Osteocyte (in vitro differentiated cells): ENCODE measurements around the gene GUCY1A1. TPM values are rescaled to one million over a fixed set of nuclear protein-coding genes. Genes with fewer than 3 reads are reported as not detected.
A peak's percentile ranks its signal among the peaks of the same experiment; 100 is the strongest.

Experiments used
- DNase-seq: peaks from one replicate; pipeline ENCODE4 v3.0.0; 2021; ENCODE audit warnings: mixed read lengths; ENCODE audit not compliant: unreplicated experiment; ENCODE audit errors: extremely low spot score
- H3K27ac Mint-ChIP-seq: one replicate; pipeline ENCODE4 v1.8.0; 2021; ENCODE audit warnings: mild to moderate bottlenecking, mixed read lengths; ENCODE audit not compliant: unreplicated experiment
- H3K27me3 Mint-ChIP-seq: one replicate; pipeline ENCODE4 v1.8.0; 2021; ENCODE audit warnings: mixed read lengths; ENCODE audit not compliant: unreplicated experiment
- H3K36me3 Mint-ChIP-seq: one replicate; pipeline ENCODE4 v1.8.0; 2021; ENCODE audit warnings: mixed read lengths; ENCODE audit not compliant: unreplicated experiment
- H3K4me1 Mint-ChIP-seq: one replicate; pipeline ENCODE4 v1.8.0; 2021; ENCODE audit warnings: mixed read lengths; ENCODE audit not compliant: unreplicated experiment
- H3K4me3 Mint-ChIP-seq: one replicate; pipeline ENCODE4 v1.8.0; 2021; ENCODE audit warnings: mild to moderate bottlenecking, moderate library complexity, mixed read lengths; ENCODE audit not compliant: unreplicated experiment
- H3K9me3 Mint-ChIP-seq: one replicate; pipeline ENCODE4 v1.8.0; 2021; ENCODE audit warnings: mixed read lengths; ENCODE audit not compliant: unreplicated experiment
- total RNA-seq: library from RNA; stranded (reverse); gene quantifications from 2 replicates; pipeline ENCODE4 v1.2.1, GENCODE V29; 2021
- TF ChIP-seq, protein P1 (sequence below): fragments of 200-600 bp; sonication (generic); IDR thresholded peaks from 2 replicates; pipeline ENCODE4 v1.5.0; 2021; ENCODE audit warnings: antibody characterized with exemption, mild to moderate bottlenecking, moderate library complexity

The GUCY1A1 gene
- total RNA-seq, 1 donor from 2014 or later: 11.5 TPM

DNA sequence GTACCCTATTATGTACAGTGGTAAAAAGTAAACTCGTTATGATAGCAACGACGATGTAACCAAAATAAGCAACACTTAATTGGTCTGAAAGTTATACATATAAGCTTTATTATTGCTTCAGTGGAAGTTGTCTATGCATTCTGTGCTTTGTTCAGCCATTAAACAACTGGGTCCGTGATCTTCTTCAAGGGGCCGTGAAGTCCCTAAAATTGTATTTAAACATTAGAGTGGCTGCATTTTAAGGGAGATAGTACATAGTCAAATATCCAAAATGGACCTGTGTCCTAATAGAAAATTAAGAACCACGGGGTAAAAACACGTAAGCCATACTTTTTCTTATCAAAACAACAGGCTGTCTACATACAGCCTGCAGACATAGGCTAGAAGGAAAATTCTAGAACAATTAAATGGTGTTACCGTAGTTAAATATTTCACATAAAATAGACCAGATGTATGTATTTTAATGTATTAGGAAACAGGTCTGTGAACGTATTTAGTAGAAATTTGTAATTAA, 2.1 kb downstream of the GUCY1A1 start:
- Mint-ChIP-seq H3K9me3 (no peaks in the 10 kb centered on the region), H3K4me3 (peak overlapping the region; percentile 28), H3K4me1 (peaks cover 25% of the 10 kb centered on the region), H3K27me3 (peaks cover 8% of the 10 kb centered on the region), H3K36me3 (peaks cover 2% of the 10 kb centered on the region), H3K27ac (no peak overlapping the region)
- no peak for DNase-seq
- TF ChIP-seq, protein P1, sequence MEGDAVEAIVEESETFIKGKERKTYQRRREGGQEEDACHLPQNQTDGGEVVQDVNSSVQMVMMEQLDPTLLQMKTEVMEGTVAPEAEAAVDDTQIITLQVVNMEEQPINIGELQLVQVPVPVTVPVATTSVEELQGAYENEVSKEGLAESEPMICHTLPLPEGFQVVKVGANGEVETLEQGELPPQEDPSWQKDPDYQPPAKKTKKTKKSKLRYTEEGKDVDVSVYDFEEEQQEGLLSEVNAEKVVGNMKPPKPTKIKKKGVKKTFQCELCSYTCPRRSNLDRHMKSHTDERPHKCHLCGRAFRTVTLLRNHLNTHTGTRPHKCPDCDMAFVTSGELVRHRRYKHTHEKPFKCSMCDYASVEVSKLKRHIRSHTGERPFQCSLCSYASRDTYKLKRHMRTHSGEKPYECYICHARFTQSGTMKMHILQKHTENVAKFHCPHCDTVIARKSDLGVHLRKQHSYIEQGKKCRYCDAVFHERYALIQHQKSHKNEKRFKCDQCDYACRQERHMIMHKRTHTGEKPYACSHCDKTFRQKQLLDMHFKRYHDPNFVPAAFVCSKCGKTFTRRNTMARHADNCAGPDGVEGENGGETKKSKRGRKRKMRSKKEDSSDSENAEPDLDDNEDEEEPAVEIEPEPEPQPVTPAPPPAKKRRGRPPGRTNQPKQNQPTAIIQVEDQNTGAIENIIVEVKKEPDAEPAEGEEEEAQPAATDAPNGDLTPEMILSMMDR: no peak

DNA sequence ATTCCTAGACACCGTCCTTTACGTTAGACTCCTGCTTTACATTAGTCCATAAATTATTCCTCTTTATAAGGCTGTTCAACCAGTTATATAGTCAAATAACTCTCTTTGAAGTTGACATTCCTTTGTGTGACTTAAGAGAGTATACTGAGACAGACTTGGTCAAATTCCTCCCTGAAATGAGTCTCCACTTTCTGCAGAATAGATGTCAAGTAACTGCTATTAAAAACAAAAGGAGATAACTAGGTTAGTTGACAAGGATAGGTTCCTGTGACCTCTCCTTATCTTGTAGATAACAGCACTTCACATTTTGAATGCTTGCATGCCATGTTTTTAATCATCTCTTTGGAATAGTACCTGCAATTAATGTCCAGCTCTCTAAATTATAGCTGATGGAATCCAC, 5.7 kb downstream of the GUCY1A1 start:
- H3K9me3 Mint-ChIP-seq: no peaks in the 10 kb centered on the region
- DNase-seq: no peak
- TF ChIP-seq, protein P1: no peak
- peaks cover 2% of the 10 kb centered on the region for H3K36me3 Mint-ChIP-seq
- H3K27ac Mint-ChIP-seq: no peak overlapping the region
- H3K4me3 Mint-ChIP-seq: no peak overlapping the region
- H3K27me3 Mint-ChIP-seq: peaks cover 2% of the 10 kb centered on the region
- H3K4me1 Mint-ChIP-seq: peaks cover 21% of the 10 kb centered on the region

DNA sequence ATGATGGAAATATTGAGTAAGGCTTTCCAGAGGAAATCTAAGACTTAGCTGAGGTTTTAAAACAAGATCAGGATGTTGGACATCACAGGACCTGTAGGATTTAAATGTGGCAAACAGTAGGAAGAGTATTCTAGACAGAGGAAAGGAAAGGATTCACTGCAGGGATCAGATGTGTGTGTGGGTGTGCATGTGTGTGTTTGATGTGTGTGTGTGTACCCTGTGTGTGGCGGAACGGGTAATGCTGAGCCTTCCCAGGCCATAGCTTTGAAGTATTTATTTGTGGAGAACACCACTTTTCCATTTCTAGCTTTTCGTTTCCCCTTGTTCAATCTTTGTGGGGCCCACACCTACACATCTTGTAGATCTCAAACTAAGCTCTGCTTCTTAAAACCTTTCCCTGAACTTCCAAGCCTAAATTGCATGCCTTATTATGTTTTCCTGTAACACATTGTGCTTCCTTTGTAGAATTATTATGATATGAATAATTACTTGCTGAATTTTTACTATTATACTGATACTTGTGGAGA, 6.9 kb downstream of the GUCY1A1 start:
- Mint-ChIP-seq H3K4me1 (peaks cover 22% of the 10 kb centered on the region), H3K36me3 (peaks cover 2% of the 10 kb centered on the region), H3K27ac (no peak overlapping the region), H3K4me3 (no peak overlapping the region), H3K27me3 (peaks cover 2% of the 10 kb centered on the region), H3K9me3 (no peaks in the 10 kb centered on the region)
- no peak for DNase-seq
- TF ChIP-seq, protein P1: no peak

DNA sequence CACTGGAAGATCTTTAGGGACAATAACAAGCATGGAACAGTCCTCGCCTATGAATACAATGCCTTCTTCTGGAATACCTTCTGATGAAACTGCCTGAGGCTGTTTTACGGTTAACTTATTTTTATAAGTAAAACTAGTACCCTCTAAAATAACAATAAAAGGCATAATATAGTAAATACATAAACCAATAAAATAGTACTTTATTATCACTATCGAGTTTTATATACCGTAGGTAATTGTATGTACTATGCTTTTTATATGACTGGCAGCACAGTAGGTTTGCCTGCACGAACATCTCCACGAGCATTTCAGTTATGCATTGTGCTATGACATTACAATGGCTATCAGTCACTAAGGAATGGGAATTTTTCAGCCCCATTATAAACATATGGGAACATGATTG, 8.0 kb downstream of the GUCY1A1 start:
- Mint-ChIP-seq H3K4me1 (peaks cover 19% of the 10 kb centered on the region), H3K36me3 (peaks cover 3% of the 10 kb centered on the region), H3K27me3 (peaks cover 2% of the 10 kb centered on the region), H3K9me3 (no peaks in the 10 kb centered on the region), H3K27ac (no peak overlapping the region), H3K4me3 (no peak overlapping the region)
- TF ChIP-seq, protein P1: no peak
- no peak for DNase-seq

DNA sequence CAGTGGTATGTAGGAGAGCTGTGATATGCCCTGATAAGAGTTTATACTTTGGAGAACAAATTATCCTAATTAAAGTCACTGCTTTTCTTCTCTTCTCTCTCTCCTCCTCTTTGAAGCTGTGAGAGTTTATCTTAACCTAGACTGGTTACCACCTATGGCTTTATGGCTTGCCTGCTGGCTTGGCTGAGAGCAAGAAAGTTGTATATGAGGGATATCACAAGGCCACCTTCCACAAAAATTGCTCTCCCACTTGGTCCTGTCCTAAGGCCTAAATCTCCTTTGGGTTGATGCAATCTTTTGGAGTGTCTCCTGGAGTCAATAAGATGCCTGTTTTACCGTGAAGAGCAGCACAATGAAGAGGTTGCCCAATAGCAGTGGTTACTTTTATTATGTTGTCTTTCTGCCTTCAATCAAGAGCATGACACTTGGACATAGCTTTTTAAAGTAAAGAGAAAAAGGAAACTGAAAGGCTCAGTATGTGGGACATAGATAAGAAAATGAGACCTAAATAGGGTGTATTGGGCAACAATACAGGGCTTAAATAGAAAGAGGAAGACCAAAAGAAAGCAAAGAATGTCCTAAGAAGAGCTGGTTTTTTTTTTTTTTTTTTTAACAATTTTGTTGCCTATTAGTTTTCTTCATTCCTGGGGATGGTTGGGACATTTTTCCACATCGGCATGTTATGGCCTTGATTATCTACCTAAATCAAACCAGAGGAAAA, 9.2 kb downstream of the GUCY1A1 start:
- Mint-ChIP-seq H3K27ac (no peak overlapping the region), H3K27me3 (no peaks in the 10 kb centered on the region), H3K4me1 (peaks cover 18% of the 10 kb centered on the region), H3K9me3 (no peaks in the 10 kb centered on the region), H3K36me3 (peaks cover 3% of the 10 kb centered on the region), H3K4me3 (no peak overlapping the region)
- TF ChIP-seq, protein P1: no peak
- no peak for DNase-seq
